Ovary (tissue), 3 donors: Measurements from ENCODE around the gene CDC25A.

Experiments used
- POLR2A ChIP-seq: fragments of 450-650 bp; IDR thresholded peaks from one replicate; pipeline ENCODE4 v1.6.1; 2017; ENCODE audit warnings: antibody characterized with exemption, mild to moderate bottlenecking, moderate library complexity
- TF ChIP-seq, protein P1 (sequence below), 3 donors: fragments of 450-650 bp in 2 of 3; fragments of 200-600 bp in 1 of 3; IDR thresholded peaks; one replicate each; pipeline versions ENCODE4 v1.5.1 to v1.8.0; 2016 to 2022; ENCODE audit warnings: antibody characterized with exemption in 3 of 3, mild to moderate bottlenecking in 1 of 3
- donor health status: DM: no; HTN: no; CAD: no.

DNA sequence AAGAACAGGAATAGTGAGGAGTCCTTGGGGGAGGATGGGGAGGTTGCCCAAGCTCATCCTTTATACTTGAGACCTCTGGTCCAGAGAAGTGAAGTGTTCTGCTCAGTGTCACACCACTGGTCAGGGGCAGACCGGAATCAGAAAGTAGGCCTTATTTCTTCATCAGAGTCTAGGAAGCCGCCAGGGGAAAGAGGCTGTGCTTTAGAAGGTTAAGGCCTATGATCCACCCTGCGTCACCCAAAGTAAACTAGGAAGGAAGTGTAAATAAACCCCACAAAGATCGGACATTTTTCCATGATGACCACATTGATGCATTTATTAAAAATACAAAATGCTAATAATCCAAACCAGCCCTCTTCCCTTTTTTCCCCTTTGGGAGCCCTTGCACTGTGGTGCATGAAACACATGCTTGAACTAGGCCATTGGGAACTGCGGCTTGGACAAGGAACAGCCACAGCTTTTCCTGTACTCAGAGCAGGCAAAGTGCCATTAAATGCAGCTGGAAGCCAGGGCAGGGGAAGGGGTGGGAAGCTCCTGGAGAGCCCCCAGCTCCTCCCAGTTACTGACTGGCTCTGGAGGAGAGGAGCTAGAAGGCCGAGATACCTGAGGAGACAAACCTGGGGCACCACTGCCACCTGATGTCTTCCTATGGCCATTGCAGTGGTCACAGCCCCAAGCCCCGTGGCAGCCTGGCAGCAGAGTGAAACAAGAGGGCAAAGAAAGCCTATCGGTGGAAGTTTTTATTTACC lies 37.0 kb downstream of the CDC25A start:
- TF ChIP-seq POLR2A = no peak
- TF ChIP-seq, protein P1, sequence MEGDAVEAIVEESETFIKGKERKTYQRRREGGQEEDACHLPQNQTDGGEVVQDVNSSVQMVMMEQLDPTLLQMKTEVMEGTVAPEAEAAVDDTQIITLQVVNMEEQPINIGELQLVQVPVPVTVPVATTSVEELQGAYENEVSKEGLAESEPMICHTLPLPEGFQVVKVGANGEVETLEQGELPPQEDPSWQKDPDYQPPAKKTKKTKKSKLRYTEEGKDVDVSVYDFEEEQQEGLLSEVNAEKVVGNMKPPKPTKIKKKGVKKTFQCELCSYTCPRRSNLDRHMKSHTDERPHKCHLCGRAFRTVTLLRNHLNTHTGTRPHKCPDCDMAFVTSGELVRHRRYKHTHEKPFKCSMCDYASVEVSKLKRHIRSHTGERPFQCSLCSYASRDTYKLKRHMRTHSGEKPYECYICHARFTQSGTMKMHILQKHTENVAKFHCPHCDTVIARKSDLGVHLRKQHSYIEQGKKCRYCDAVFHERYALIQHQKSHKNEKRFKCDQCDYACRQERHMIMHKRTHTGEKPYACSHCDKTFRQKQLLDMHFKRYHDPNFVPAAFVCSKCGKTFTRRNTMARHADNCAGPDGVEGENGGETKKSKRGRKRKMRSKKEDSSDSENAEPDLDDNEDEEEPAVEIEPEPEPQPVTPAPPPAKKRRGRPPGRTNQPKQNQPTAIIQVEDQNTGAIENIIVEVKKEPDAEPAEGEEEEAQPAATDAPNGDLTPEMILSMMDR (IDR thresholded peaks at IDR 0.05) = peak; percentile 55 to 79 (median 73)
